Gastroesophageal sphincter (tissue), 3 donors: ENCODE data around the gene INPP1.

Source experiments
- POLR2AphosphoS5 ChIP-seq: sonication (generic); formaldehyde crosslinking; IDR thresholded peaks from one replicate; pipeline ENCODE4 v1.6.1; 2017; ENCODE audit warnings: antibody characterized with exemption
- TF ChIP-seq, protein P1 (sequence below), 4 experiments: fragments of 200-600 bp in 2 of 4; fragments of 450-650 bp in 2 of 4; sonication (generic) in 1 of 4; IDR thresholded peaks; one replicate each; pipeline ENCODE4 v1.5.1; 2017 to 2019; ENCODE audit warnings: antibody characterized with exemption in 4 of 4, mild to moderate bottlenecking in 2 of 4, moderate library complexity in 2 of 4

GRCh38 chr2:190328573-190329147 is 14.7 kb upstream of the INPP1 start:
- TF ChIP-seq, protein P1, sequence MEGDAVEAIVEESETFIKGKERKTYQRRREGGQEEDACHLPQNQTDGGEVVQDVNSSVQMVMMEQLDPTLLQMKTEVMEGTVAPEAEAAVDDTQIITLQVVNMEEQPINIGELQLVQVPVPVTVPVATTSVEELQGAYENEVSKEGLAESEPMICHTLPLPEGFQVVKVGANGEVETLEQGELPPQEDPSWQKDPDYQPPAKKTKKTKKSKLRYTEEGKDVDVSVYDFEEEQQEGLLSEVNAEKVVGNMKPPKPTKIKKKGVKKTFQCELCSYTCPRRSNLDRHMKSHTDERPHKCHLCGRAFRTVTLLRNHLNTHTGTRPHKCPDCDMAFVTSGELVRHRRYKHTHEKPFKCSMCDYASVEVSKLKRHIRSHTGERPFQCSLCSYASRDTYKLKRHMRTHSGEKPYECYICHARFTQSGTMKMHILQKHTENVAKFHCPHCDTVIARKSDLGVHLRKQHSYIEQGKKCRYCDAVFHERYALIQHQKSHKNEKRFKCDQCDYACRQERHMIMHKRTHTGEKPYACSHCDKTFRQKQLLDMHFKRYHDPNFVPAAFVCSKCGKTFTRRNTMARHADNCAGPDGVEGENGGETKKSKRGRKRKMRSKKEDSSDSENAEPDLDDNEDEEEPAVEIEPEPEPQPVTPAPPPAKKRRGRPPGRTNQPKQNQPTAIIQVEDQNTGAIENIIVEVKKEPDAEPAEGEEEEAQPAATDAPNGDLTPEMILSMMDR (IDR thresholded peaks at IDR 0.05): peak in 2 of 4 experiments; percentile 17 to 18
- TF ChIP-seq POLR2AphosphoS5: no peak
